SK-N-DZ (cell line): ENCODE results near the gene KRT15.

Experiments
- DNase-seq: peaks from one replicate; pipeline ENCODE4 v3.0.0-alpha.2; 2015; ENCODE audit warnings: low spot score
- small RNA-seq, 2 experiments: library from RNA; depleted of rRNA; stranded (forward); fragments of <200 nt; gene quantifications; one replicate each; pipeline ENCODE3, GENCODE V24; 2014

The KRT15 gene

DNA sequence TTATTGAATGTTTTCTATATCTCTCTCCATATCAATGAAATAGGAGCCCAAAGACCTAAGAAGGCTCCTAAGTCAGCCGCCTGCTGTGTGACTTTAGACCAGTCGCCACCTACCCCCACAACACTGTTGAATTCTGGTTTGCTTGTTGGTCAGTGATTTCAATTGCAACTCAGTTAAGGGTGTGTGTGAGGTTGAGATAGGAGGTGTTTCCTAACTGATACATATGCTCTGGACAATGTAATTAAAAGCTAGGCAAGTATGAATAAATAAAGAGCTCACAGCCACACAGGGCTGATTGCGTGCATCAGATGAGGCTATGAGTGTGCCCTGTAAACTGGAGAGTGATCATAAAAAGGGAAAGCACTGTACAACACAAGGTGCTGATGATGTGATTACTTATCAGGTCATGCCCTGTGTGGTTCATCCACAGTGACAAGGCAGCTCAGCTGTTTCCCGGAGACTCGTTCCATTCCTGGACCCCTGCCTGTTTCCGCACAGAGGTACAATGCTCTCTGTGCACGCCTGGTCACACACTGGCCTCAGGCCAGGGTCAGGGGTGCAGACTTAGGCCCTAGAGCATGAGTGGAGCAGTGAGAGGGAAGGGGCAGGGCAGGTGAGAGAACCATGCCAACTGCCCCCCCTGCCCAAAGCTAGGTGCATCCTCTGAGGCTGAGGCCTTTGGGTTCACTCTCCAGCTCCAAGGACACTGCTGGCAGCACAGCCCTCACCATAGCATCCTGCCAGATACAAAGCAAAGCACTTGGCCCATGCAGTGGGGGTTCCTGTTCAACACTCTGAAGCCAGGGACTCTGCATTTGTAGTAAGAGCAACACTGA lies 34.5 kb downstream of the KRT15 start:
- no peak for DNase-seq

DNA sequence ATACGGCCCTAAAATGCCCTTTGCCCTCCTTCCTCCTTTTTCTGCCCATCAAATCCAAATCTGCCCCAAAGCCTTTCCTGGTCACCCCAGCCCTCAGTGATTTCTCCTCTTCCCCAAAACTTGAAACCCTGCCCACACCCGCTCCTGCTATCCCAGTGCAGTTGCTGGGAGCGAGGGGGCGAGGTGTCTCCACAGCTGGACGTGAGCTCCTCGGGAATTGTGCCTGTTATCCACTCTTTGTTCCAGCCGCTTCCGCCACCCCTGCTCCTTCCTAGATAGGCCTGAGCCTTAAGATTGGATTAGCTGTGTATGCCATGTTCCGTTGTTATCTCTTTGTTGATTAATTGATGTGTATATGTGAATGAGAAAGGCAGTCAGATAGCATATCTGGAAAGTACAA lies 35.2 kb downstream of the KRT15 start:
- no peak for DNase-seq

DNA sequence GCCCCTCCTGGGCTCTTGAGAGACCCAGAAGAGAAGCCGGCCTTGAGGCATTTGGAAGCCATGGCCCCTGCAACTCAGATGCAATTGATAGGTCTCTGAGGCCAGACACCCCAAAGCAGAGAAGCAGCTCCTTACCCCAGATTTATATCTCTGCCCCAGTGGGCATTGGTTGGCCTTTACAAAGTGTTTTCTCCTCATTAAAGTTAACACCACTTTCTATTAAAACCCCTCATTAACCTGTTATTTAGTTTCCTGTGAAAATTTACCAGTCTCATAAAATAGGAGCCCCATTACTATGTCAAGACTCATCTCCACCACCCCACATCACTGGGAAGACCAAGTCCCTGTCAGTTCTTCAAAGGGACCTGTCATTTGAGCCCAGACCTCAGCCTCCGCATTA lies 37.7 kb downstream of the KRT15 start, which contains the start of gene KRT35:
TSS of gene KRT35 (minus strand) at position 116 of the 400 bp plus-strand sequence. CDS start at position 62, 54 bp downstream.
- DNase-seq = no peak

DNA sequence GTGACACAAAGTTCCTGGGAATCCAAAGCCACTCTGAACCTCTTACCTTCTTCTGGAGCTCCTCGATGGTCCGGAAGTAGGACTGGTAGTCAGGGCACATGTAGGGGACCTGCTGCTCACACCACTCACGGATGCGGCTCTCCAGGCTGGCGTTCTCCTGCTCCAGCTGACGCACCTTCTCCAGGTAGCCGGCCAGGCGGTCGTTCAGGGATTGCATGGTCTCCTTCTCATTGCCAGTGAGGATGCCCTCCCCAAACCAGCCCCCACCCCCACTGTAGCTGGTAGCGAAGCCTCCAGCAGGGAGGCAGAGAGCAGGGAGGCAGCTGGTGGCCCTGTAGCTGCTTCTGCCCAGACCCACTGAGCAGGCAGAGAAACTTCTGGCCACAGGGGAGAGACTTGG lies 38.1 kb downstream of the KRT15 start:
- no peak for DNase-seq

DNA sequence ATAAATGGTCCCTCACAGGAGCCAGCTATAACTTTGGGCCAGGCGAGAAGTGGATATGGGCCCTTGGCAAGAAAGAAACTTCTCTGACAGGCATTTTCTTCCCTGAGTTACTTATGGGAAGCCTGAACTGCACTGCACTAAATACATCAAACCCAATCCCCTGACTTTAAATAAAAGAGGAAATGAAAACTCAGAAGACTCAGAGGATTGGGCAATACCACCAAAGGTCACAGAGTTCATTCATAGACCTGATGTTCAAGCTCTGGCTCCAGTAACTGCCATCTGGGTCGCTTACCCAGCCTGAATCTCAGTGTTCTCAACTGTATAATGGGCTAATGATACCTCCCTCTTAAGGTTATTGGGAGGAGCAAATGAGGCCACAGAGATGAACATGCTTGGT lies 38.6 kb downstream of the KRT15 start:
- DNase-seq = no peak

DNA sequence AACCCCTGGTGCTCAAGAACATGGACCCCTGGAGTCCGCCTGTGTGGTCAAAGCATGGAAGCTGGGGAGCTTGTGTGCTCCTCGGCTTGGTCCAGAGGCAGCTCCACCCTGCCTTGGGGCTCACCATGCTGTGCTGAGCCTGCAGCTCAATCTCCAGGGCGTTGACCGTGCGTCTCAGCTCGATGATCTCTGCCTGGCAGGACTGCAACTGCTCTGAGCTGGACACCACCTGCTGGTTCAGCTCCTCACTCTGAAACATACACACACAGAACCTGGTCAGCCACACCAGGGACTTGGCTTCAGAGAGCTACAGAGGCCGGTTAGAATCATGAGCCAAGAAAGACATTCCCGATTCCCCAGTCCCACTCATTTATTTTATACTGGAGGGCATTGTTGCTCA lies 40.5 kb downstream of the KRT15 start:
- no peak for DNase-seq

DNA sequence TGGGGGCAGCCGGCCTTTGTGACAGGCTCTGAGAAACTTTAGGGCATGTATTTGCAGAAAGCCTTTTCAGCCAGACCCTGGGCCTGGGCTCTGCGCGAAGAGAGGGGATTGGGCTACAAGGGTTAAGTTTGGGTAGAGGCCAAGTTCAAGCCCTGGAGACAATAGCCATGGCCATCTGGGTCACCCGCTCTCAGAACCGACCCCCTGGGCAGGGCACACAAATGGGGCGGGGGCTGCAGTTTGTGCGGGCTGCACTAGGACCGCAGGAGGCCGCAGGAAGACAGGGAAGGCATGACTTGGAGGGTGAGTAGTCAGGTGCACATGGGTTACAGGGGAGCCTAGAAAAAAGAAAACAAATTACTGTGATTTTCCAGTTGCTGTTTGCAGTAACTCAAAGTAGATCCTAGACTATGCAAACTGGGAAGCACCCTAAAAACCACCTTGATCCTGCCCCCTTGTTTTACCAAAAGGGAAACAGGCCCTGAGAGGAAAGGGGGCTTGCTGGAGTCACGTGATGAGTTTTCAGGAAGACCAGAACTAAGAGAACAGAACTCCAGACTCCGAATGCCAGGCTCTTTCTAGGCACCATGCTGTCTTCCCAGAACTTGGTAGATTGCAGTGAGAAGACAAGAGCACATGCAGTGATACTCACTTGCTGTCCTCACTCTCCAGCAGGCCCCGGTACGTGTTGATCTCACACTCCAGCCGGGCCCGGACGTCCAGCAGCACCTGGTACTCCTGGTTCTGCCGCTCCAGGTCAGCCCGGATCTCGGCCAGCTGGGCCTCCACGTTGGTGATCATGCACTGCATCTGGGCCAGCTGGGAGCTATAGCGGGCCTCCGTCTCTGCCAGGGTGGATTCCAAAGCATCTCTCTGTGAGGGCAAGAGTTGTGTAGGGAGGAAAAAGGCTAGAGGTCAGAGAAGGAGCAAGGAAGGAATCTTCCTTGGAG lies 41.5 kb downstream of the KRT15 start:
- DNase-seq = no peak

DNA sequence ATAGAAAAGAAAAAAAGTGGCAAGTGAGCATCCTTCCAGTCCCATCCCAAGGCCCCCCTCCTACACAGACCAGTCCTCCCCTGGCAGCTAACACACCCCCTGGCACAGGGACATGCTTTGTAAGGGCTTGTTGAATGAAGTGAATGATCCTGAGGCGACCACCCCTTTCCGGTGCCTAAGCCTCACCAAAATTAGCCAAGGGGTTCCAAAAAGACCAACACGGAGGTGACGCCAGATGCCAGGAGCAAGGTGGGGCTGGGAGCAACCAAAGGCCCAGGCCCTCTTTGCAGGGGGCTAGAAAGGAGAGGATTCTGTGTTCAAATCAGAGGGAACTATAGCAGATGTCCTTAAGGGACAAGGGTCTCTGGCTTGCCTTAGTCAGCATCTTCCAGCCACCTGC lies 43.3 kb downstream of the KRT15 start:
- no peak for DNase-seq

DNA sequence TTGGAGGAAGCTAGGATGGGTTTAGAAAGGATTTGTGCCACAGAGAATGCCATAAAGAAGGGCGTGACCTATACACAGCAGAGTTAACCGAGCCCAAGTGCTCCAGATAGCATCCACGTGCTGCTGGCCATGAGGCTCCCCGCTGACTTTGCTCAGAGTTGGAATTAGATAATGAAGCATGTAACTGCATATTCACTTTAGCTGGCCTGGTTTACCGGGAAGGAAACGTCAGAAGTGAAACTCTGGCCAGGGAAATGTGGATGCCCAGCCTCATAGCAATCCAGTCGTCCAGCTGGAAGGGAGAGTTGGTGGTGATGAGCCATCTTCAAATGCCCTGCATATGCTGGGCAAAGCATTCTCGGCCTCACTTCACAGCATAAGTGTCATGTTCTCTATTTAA lies 43.8 kb downstream of the KRT15 start:
- DNase-seq = no peak

DNA sequence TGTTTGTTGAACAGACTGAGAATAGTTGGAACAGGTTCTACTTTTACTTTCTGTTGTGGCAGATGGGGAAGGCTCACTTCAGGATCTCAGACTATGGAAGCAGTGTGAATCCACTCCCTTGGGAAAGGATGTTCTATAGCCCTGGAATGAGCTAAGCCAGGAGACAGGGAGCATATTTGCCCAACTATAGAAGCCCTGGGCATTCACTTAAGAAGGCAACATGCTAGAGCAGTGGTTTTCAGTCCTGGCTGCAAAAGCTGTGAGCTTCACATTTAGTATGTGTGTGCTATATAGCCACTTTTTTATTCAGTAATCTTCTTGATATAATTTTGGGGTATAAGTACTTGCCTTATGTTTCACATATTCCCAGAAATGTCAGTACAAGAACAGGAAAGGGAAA lies 50.3 kb downstream of the KRT15 start:
- no peak for DNase-seq

DNA sequence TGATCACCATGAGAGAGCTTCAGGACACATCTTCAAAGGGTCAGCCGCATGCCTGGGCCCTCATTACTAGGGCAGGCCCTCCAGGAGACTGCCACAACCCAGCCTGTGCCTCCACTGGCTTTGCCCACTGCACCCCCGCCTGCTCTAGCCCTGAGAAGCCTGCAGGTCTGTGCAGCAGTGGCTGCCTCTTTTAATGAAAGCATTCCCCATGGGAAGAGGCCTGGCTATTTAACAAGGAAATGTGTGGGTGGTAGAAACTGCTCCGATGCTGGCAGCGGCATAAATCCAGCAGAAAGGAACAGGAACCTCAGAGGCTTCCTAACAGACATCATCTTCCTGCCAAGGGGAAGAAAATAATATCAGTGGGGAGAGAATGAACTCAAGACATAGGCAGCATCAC lies 51.1 kb downstream of the KRT15 start:
- no peak for DNase-seq

DNA sequence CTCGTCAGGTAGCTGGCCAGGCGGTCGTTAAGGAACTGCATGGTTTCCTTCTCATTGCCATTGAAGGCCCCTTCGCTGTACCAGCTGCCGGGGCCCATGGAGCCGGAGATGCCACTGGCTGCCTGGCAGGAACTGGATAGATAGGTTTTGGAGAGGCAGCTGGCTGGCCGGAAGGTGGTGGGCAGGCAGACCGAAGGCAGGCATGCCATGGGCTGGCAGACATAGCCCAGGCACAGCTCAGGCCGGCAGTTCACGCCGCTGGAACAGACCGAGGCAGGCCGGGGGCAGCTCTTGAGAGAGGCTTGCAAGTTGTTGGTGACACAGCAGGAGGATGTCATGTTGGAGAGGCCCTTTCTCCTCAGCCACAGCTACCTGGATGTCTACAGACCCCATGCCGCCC lies 51.7 kb downstream of the KRT15 start, which contains the start of gene KRT32:
TSS of gene KRT32 (minus strand) at position 399 of the 400 bp plus-strand sequence. CDS start at position 338, 61 bp downstream.
- DNase-seq = no peak

DNA sequence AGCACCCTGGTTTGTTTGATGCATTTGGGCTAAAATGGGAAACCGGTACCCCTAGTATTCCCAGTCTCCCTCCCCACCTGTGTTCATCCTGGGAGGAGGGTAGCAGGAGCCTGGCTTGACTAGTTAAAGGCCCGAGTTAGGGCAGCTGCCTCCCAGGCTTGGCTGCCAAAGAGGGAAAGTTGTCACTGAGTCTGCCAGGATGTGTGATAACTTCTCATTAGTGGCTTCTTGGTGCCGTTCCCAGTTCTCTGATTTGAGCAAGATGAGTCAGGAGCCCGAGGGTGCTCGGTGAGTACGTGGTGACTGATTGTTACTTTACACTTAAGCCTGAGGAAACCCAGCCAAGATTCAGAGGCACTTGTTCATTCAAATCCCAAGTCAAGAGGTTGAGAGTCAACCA lies 54.0 kb downstream of the KRT15 start:
- no peak for DNase-seq

DNA sequence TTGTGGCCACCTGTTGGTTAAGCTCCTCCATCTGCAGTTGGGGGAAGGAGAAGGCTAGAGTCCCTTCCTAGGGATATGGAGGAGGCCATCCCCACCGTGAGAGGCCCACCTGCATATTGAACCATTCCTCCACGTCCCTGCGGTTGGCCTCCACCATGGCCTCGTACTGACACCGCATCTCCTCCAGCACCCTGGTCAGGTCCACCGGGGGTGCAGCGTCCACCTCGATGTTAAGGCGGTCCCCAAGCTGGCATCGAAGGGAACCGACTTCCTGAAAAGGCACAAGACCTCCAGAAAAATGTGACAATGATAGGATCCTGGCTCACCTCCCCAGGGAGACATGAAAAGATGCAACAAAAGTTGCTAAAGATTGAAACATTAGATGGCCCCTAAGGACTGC lies 54.5 kb downstream of the KRT15 start:
- no peak for DNase-seq

DNA sequence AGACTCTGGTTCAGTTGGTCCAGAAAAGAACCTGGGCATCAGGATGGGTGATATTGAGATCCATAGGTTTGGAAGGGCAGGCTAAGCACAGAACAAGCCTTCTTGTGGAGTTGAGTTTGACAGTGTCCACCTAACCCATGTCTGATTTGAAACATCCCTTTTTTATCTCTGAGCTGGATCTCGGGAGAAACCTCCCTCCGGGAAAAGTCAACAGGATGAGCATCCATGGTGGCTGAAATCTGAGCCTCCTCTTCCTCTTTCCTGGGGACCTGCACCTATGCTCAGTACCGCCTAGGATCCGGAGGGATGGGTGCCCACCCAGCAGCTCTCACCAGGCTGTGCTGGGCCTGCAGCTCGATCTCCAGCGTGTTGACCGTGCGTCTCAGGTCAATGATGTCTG lies 54.9 kb downstream of the KRT15 start:
- no peak for DNase-seq

Small RNA genes within 50 kb of the gene (small RNA-seq; reads per million reads assigned to genes)
- gene RNU2-32P = 0.92 to 13.4 reads per million in 2 experiments
